GM04503 (cell line): ENCODE data around the gene ZNF521.

Experiments used
- DNase-seq: peaks from one replicate; pipeline ENCODE4 v3.0.0-alpha.2; 2012; ENCODE audit warnings: low read depth

Gene ZNF521

GRCh38 chr18:25250474-25250851, 101.5 kb downstream of the ZNF521 start:
- DNase-seq: no peak

GRCh38 chr18:25248755-25249154, 103.2 kb downstream of the ZNF521 start:
- no peak for DNase-seq

DNA sequence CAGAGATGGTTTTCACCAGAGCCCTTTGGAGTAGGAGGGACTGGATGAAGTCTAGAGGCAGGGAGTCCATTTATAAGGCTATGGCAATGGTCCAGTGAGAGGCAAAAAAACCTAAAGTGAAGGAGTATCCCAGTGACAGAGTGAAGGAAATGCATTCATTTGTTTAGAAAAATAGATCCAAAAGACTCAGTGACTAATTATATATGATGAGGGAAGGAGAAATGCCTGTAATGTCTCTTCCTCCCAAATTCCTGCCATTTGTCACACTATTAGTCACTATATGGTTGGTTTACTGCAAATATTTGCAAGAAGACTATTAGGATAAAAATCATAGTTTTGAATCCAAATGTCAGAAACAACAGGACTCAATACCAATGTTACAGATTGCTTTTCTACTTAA, 104.2 kb downstream of the ZNF521 start:
- peak; percentile 44 for DNase-seq

DNA sequence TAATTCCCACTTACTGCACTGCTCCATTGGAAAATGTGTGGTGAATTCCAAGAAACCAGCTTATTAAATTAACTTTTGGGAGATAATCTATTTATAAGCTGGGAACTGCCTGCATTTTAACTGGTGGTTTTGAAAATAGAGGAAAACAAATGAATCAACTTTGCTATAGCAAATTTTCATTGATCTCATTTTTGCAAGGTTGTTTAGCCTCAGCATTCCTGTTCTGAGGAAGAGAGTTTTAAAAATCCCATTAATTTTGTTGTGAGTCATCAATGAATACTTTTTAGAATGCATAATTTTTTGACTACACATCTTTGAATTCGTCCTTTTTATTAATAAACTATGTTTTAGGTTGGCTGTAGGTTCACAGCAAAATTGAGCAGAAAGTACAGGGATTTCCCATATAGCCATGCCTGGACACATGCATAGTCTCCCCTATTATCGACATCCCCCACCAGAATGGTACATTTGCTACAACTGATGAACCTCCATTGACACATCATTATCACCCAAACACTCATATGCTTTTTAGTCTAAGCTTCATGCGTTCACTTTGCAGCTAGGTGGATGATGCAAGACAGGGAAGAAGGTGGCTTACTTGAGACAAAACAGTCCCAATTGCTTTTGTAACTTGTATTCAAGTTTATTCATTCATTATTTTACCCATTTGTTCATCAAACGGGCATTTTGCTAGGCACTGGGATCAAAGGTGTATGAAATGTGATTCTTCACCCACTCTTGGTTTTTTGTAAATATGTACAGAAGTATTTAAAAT, 106.9 kb downstream of the ZNF521 start:
- no peak for DNase-seq

DNA sequence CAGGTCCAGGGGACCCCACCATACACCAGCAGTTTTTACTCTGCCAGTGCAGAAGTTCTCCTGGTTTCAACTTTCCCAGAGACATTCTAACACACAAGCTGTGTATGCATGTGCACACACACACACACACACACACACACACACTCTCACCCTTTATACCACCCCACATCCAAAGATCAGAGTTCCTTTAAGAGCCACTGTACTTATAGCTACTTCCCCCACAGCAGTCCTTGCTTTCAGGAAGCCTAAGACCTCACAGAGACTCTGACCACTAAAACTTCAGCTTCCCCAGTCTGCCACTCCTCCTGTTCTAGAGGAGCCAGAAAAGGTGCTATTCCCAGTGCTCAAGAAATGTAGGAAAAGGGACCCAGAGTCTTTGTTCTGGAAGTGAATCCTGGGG, 107.8 kb downstream of the ZNF521 start:
- no peak for DNase-seq

GRCh38 chr18:25243754-25244153, 108.2 kb downstream of the ZNF521 start:
- no peak for DNase-seq

- no peak for DNase-seq
These were observed 108.7 kb downstream of the ZNF521 start for GRCh38 chr18:25243257-25243656.

DNA sequence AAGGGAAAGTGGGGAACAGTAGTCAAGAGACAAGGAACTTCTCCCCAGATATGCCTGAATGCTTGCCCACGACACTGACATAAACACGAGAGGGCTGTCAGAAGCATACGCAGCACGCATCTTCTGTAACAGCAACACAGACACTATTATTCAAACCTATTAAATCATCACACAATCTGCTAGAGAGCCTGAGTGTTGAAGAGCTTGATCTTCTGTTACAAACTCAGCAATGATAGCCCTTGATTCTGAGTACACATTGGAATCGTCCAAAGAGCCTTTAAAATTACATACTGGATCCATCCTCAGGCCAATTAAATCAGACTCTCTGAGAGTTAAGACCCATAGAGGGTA, 111.6 kb downstream of the ZNF521 start:
- no peak for DNase-seq

DNA sequence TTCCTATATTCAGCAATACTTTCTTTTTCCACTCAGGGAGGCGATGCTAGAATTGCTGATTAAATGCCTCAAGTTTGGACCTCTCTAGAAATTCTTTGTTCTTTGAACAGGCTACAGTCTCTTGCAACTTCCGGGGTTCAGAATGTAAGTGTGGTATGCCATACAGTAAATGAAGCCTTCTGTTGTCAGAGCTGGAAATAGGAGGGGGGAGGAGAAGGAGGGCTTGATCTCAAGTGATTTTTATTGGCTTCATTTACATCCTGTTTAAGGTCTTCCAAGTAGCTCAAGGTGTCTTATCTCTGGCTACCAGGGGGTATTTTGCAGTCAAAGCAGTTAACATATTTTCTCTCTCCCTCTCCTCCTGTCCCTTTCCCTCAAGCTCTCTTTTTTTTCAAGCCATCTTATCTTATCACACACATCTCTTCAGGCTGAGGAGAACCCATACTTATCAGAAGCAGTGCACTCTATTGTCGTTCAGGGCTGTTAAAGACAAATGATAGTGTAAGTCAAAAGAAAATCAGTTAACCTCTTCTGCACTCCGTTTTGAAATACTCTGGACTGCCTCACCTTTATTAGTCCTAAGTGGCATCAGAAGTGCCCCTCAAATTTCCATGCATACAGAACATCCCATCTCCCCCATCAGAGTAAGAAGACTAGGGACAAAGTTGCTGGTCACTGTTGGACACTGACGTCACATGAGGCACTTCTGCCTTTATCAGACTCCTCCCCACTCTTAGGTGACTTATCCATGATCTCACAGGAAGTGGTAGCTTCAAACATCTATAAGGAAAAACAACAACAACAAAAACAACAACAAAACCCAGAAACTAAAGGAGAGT, 112.2 kb downstream of the ZNF521 start:
- no peak for DNase-seq

DNA sequence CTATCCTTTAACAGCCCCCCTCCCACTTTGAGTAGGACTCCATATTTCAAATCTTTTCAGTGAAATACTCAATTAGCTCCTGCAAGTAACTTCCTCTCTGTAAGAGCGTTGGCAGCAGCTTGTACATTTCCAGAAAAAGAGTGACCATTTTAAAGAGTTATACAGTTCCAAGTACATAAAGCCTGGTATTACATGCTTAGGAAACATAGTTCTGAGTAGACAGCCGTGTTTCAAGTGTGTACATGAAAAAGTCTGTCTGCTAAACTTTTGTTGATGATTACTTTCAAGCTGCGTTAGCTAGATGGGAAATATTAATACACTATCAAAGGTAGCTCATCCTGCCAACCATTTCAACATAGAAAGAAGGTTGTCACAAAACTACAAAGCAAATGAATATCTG, 112.8 kb downstream of the ZNF521 start:
- no peak for DNase-seq

DNA sequence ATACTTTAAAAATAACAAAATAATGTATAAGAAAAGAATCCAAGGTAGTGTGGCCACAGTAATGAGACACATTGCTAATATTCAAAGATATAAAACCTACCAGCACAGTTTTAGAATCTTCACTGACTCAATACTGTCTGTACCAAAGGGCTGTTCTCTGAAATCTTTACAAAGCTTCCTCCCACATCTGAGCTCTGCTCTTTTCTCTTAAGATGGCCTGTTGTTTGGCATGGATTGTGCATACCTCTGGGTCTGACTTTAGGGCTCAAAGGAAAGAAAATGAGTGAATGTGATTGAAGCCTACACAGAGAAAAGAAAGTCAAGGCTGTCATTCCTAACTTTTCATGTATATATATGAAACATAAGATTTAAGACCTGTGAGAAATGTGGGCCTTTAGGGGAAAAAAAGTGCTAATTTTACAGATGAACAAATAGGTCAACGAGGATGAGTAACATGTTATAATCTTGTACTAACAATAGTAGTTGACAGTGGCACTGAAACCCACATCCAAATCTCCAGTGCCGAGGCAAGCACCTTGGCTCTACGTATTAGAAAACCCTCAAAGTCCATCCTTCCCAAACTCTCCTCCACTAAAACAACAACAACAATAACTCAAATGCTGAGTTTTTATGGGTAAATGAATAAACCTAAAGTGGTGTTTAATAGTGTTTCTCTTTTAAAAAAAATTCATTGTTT, 114.2 kb downstream of the ZNF521 start:
- no peak for DNase-seq

GRCh38 chr18:25236736-25237135, 115.2 kb downstream of the ZNF521 start:
- no peak for DNase-seq

GRCh38 chr18:25235401-25236042, 116.4 kb downstream of the ZNF521 start:
- DNase-seq: no peak

DNA sequence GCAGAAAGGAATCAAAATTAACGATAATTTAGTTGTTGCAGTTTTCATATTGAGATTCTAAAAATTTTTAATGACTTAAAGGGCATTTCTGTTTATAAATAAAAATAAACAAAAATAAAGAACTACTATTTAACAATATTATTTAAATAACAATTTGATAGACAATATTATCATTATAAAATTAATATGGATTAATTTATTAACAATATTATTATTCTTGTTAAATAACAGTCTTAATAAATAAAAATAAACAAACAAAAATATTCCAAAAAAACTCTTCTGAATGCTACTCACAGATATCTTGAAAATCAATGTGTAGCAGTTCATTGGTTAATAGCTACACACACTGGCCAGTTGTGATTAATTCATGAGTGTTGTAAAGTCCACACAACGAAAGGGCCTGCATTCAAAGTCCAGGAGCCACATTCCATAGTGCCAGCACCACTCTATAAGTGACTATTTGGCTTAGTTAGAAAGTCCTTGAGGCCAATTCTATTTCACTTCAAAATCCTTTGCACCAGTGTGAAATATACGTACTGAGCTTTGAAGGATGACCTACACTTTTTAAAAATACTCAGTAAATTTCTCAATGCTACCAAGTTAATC, 117.1 kb downstream of the ZNF521 start:
- DNase-seq: no peak

DNA sequence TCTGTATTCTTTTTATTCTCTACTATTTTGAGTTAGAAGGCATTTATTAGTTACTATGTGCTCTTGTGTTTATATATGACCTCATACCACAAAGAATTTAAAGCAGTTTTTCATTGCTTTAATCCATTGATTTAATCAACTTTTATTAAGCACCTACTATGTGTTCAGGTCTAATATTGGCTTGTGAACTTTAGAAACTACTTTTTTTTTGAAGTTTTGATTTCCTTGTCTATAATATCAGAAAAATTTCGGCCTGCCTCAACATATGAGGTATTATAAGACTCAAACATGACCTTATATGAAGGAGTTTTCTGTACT, 117.7 kb downstream of the ZNF521 start:
- no peak for DNase-seq

GRCh38 chr18:25233528-25234321, 118.2 kb downstream of the ZNF521 start:
- peak; percentile 49 for DNase-seq

GRCh38 chr18:25231327-25231691, 120.7 kb downstream of the ZNF521 start:
- DNase-seq: no peak

DNA sequence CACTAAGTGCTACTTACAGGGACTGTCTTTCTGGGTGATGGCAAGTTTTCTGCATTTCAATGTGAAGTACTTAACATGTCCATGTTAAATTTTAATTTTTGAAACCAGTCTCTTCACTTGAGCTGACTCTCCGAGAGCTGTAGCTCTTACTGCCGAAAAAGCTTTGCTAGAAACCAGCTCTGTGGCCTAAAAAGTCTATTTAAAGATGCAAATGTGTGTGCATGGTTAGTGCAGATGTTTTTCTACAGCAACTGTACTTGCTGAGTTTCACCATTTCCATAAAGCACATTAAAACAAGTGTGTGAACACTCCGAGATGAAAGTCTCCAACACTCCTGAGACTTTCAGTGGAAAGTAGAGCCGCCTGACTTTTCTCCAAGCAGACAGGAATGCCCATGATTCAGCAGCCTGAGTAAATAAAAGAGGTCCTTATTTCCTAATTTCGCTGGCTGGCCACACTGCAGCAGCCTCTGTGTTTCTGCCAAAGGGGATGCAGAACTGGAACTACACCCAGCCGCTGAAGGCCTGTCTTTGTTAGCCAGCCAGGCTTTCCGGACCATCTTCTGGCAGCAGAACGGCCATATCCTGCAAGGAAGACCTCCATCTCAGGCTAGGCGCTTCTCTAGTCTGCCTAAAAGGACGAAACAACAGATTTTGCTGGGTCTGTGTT, 121.2 kb downstream of the ZNF521 start:
- peak; percentile 79 for DNase-seq

- no peak for DNase-seq
These were observed 122.0 kb downstream of the ZNF521 start for GRCh38 chr18:25229920-25230319.

GRCh38 chr18:25229081-25229480, 122.9 kb downstream of the ZNF521 start:
- DNase-seq: no peak

DNA sequence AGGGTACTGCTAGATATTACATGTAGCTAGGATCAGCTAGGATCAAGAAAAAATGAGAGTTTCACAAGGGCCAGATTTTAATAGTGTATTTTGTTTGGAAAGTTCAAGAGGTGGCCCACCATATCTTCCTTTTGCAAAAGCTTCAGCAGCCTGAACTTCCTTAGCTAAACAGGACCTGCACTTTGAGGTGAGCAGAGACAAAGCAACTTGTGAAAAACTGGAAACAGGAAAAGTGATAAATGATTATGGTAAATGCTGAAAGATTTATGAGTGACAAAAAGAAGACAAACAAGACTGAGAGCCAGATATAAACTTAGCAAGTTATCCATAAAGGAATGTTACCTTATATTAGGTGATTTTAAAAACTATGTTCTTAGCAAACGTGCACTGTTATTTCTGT, 123.6 kb downstream of the ZNF521 start:
- no peak for DNase-seq
